DOHH2 (cell line): ENCODE data around the gene BRAP.
"Not testable (repeated sequence)": the region's sequence is repeated elsewhere in the genome, so short reads cannot be mapped to it uniquely, and the experiment has no call there.

Source experiments
- CTCF ChIP-seq: fragments of 200-600 bp; sonication (generic); IDR thresholded peaks from one replicate; pipeline ENCODE4 v1.5.1; 2014; ENCODE audit warnings: antibody characterized with exemption, mild to moderate bottlenecking, low read depth, low read length; ENCODE audit not compliant: poor library complexity, severe bottlenecking
- EZH2phosphoT487 ChIP-seq: fragments of 200-600 bp; sonication (generic); IDR thresholded peaks from 2 replicates; pipeline ENCODE4 v1.6.1; 2017; ENCODE audit warnings: borderline replicate concordance, mild to moderate bottlenecking, antibody characterized with exemption, low read length, moderate library complexity, mixed read lengths

- TF ChIP-seq CTCF, EZH2phosphoT487: not testable (repeated sequence)
These were observed 90.4 kb downstream of the BRAP start for GRCh38 chr12:111595341-111595835.
